ENCODE data around the gene ZNF418.
"Not testable (repeated sequence)": the region's sequence is repeated elsewhere in the genome, so short reads cannot be mapped to it uniquely, and the experiment has no call there.

The ZNF418 gene

GRCh38 chr19:57888107-57888559 is 47.1 kb downstream of the ZNF418 start:
- Histone ChIP-seq H3K9me3 (ENCODE audit: insufficient read depth, low read length) (no peaks in the 10 kb centered on the region), H3K4me3 (ENCODE audit: insufficient read length, low read depth) (peak overlapping the region; percentile 99), H3K36me3 (ENCODE audit: insufficient read depth, insufficient read length, low read length) (peaks cover 27% of the 10 kb centered on the region), H3K9ac (ENCODE audit: insufficient read length, low read depth) (peak overlapping the region; percentile 99), H3K27me3 (ENCODE audit: insufficient read depth, insufficient read length) (no peaks in the 10 kb centered on the region), H3K4me1 (ENCODE audit: insufficient read depth, insufficient read length) (no peaks in the 10 kb centered on the region)
- no peak for TF ChIP-seq SUZ12 (IDR thresholded peaks at IDR 0.05; ENCODE audit: extremely low read depth, insufficient read depth, insufficient read length)
- TF ChIP-seq ZNF274 (IDR thresholded peaks at IDR 0.05; ENCODE audit: low read depth, low read length), result no peak
- TF ChIP-seq YY1 (IDR thresholded peaks at IDR 0.05; ENCODE audit: insufficient read depth, insufficient read length), result no peak
- DNase-seq (ENCODE audit: low read depth, low spot score), result no peak

GRCh38 chr19:57887195-57887941 is 47.8 kb downstream of the ZNF418 start:
- peak; percentile 90 for DNase-seq (ENCODE audit: low read depth, low spot score)

GRCh38 chr19:57886046-57886445 is 49.2 kb downstream of the ZNF418 start:
- Histone ChIP-seq H3K9me3 (ENCODE audit: insufficient read depth, low read length) (no peaks in the 10 kb centered on the region), H3K27me3 (ENCODE audit: insufficient read depth, insufficient read length) (no peaks in the 10 kb centered on the region), H3K4me1 (ENCODE audit: insufficient read depth, insufficient read length) (no peaks in the 10 kb centered on the region), H3K9ac (ENCODE audit: insufficient read length, low read depth) (peak overlapping the region; percentile 56), H3K4me3 (ENCODE audit: insufficient read length, low read depth) (peak overlapping the region; percentile 24), H3K36me3 (ENCODE audit: insufficient read depth, insufficient read length, low read length) (peaks cover 27% of the 10 kb centered on the region)
- TF ChIP-seq YY1 (IDR thresholded peaks at IDR 0.05; ENCODE audit: insufficient read depth, insufficient read length) (no peak), ZNF274 (IDR thresholded peaks at IDR 0.05; ENCODE audit: low read depth, low read length) (no peak), SUZ12 (IDR thresholded peaks at IDR 0.05; ENCODE audit: extremely low read depth, insufficient read depth, insufficient read length) (no peak)
- DNase-seq (ENCODE audit: low read depth, low spot score), result no peak

More at GRCh38 chr19:57887195-57887941, 47.8 kb downstream of the ZNF418 start:
- TF ChIP-seq SUZ12 (IDR thresholded peaks at IDR 0.05; ENCODE audit: extremely low read depth, insufficient read depth, insufficient read length), result no peak
- TF ChIP-seq YY1 (IDR thresholded peaks at IDR 0.05; ENCODE audit: insufficient read depth, insufficient read length), result no peak
- TF ChIP-seq ZNF274 (IDR thresholded peaks at IDR 0.05; ENCODE audit: low read depth, low read length), result no peak
- no peaks in the 10 kb centered on the region for H3K4me1 ChIP-seq (ENCODE audit: insufficient read depth, insufficient read length)
- no peaks in the 10 kb centered on the region for H3K9me3 ChIP-seq (ENCODE audit: insufficient read depth, low read length)
- H3K9ac ChIP-seq (ENCODE audit: insufficient read length, low read depth), result peak overlapping the region; percentile 99
- peak overlapping the region; percentile 99 for H3K4me3 ChIP-seq (ENCODE audit: insufficient read length, low read depth)
- H3K36me3 ChIP-seq (ENCODE audit: insufficient read depth, insufficient read length, low read length), result peaks cover 27% of the 10 kb centered on the region
- H3K27me3 ChIP-seq (ENCODE audit: insufficient read depth, insufficient read length), result no peaks in the 10 kb centered on the region

GRCh38 chr19:57873883-57874799 is 61.1 kb downstream of the ZNF418 start:
- DNase-seq (ENCODE audit: low read depth, low spot score); H3K9ac ChIP-seq (ENCODE audit: insufficient read length, low read depth); H3K4me3 ChIP-seq (ENCODE audit: insufficient read length, low read depth); H3K27me3 ChIP-seq (ENCODE audit: insufficient read depth, insufficient read length); H3K4me1 ChIP-seq (ENCODE audit: insufficient read depth, insufficient read length): not testable (repeated sequence)
- Histone ChIP-seq H3K9me3 (ENCODE audit: insufficient read depth, low read length) (peaks cover 48% of the 10 kb centered on the region), H3K36me3 (ENCODE audit: insufficient read depth, insufficient read length, low read length) (peaks cover 76% of the 10 kb centered on the region)

- Histone ChIP-seq H3K9ac (ENCODE audit: insufficient read length, low read depth) (no peak overlapping the region), H3K4me1 (ENCODE audit: insufficient read depth, insufficient read length) (peaks cover 4% of the 10 kb centered on the region), H3K9me3 (ENCODE audit: insufficient read depth, low read length) (peaks cover 44% of the 10 kb centered on the region), H3K27me3 (ENCODE audit: insufficient read depth, insufficient read length) (no peaks in the 10 kb centered on the region), H3K36me3 (ENCODE audit: insufficient read depth, insufficient read length, low read length) (peaks cover 73% of the 10 kb centered on the region), H3K4me3 (ENCODE audit: insufficient read length, low read depth) (no peak overlapping the region)
- TF ChIP-seq SUZ12 (IDR thresholded peaks at IDR 0.05; ENCODE audit: extremely low read depth, insufficient read depth, insufficient read length) (no peak), ZNF274 (IDR thresholded peaks at IDR 0.05; ENCODE audit: low read depth, low read length) (no peak), YY1 (IDR thresholded peaks at IDR 0.05; ENCODE audit: insufficient read depth, insufficient read length) (no peak)
- no peak for DNase-seq (ENCODE audit: low read depth, low spot score)
Measured at GRCh38 chr19:57872450-57872849, 62.8 kb downstream of the ZNF418 start.
